HepG2 (cell line): Measurements from ENCODE around the gene CHL1. TPM values are rescaled to one million over a fixed set of nuclear protein-coding genes. Genes with fewer than 3 reads are reported as not detected.

Experiments
- CBX5 ChIP-seq: sonication (generic); formaldehyde crosslinking; IDR thresholded peaks from 2 replicates; pipeline ENCODE4 v1.4.0; 2020; ENCODE audit warnings: missing genetic modification reagents, borderline replicate concordance
- CEBPG ChIP-seq: IDR thresholded peaks from 2 replicates; pipeline ENCODE4 v1.6.1; 2016
- ETV6 ChIP-seq: sonication (generic); formaldehyde crosslinking; conservative IDR thresholded peaks from 2 replicates; pipeline ENCODE4 v1.4.0; 2020; ENCODE audit warnings: missing genetic modification reagents
- HCFC1 ChIP-seq: fragments of 150-350 bp; IDR thresholded peaks from 2 replicates; pipeline ENCODE4 v1.6.1; 2014; ENCODE audit warnings: low read depth, low read length
- HNF4A ChIP-seq: sonication (generic); formaldehyde crosslinking; IDR thresholded peaks from 2 replicates; pipeline ENCODE4 v1.4.0; 2020; ENCODE audit warnings: missing genetic modification reagents
- HOXA9 ChIP-seq: sonication (generic); formaldehyde crosslinking; IDR thresholded peaks from 2 replicates; pipeline ENCODE4 v1.8.1; 2022; ENCODE audit warnings: missing genetic modification reagents, mild to moderate bottlenecking, moderate library complexity, borderline replicate concordance
- KLF6 ChIP-seq: IDR thresholded peaks from 2 replicates; pipeline ENCODE4 v1.8.0; 2016; ENCODE audit warnings: missing biosample characterization, missing genetic modification reagents
- PAXIP1 ChIP-seq: sonication (generic); formaldehyde crosslinking; conservative IDR thresholded peaks from 2 replicates; pipeline ENCODE4 v1.4.0; 2020; ENCODE audit warnings: mild to moderate bottlenecking, missing genetic modification reagents, moderate library complexity
- POLR2A ChIP-seq, 2 experiments: IDR thresholded peaks; 2 replicates each; pipeline ENCODE4 v1.6.1; 2011; ENCODE audit warnings: low read depth in 2 of 2, low read length in 2 of 2, mild to moderate bottlenecking in 1 of 2, moderate library complexity in 1 of 2; ENCODE audit not compliant: insufficient read depth in 1 of 2
- RXRB ChIP-seq: IDR thresholded peaks from 2 replicates; pipeline ENCODE4 v1.6.1; 2016; ENCODE audit warnings: borderline replicate concordance, missing genetic modification reagents, missing compliant biosample characterization
- SOX5 ChIP-seq: IDR thresholded peaks from 2 replicates; pipeline ENCODE4 v1.6.1; 2016; ENCODE audit warnings: borderline replicate concordance
- TRIM24 ChIP-seq: sonication (generic); formaldehyde crosslinking; IDR thresholded peaks from 2 replicates; pipeline ENCODE4 v1.8.0; 2022; ENCODE audit warnings: mild to moderate bottlenecking, missing genetic modification reagents
- ZBTB38 ChIP-seq: sonication (generic); formaldehyde crosslinking; IDR thresholded peaks from 2 replicates; pipeline ENCODE4 v1.5.1; 2020; ENCODE audit warnings: mild to moderate bottlenecking, missing genetic modification reagents
- ZFP36L1 ChIP-seq: sonication (generic); formaldehyde crosslinking; IDR thresholded peaks from 2 replicates; pipeline ENCODE4 v1.8.0; 2022; ENCODE audit warnings: mild to moderate bottlenecking, missing genetic modification reagents, moderate library complexity
- ZFP90 ChIP-seq: sonication (generic); formaldehyde crosslinking; IDR thresholded peaks from 2 replicates; pipeline ENCODE4 v1.8.0; 2022; ENCODE audit warnings: missing genetic modification reagents, mild to moderate bottlenecking, inconsistent platforms, borderline replicate concordance
- ZNF121 ChIP-seq: sonication (generic); formaldehyde crosslinking; IDR thresholded peaks from 2 replicates; pipeline ENCODE4 v1.5.0; 2020; ENCODE audit warnings: mild to moderate bottlenecking, missing genetic modification reagents
- ZNF362 ChIP-seq: sonication (generic); formaldehyde crosslinking; IDR thresholded peaks from 2 replicates; pipeline ENCODE4 v1.4.0; 2020; ENCODE audit warnings: missing genetic modification reagents, mild to moderate bottlenecking, borderline replicate concordance
- ZNF431 ChIP-seq: sonication (generic); formaldehyde crosslinking; IDR thresholded peaks from 2 replicates; pipeline ENCODE4 v1.9.0; 2022; ENCODE audit warnings: missing genetic modification reagents, low read depth, mild to moderate bottlenecking, borderline replicate concordance
- ZNF652 ChIP-seq: IDR thresholded peaks from 2 replicates; pipeline ENCODE4 v1.6.1; 2016; ENCODE audit warnings: low read depth, borderline replicate concordance
- ZNF775 ChIP-seq: sonication (generic); formaldehyde crosslinking; IDR thresholded peaks from 2 replicates; pipeline ENCODE4 v1.4.0; 2020; ENCODE audit warnings: missing genetic modification reagents, mild to moderate bottlenecking, moderate library complexity, borderline replicate concordance
- ZNF784 ChIP-seq: sonication (generic); formaldehyde crosslinking; IDR thresholded peaks from 2 replicates; pipeline ENCODE4 v1.5.1; 2020; ENCODE audit warnings: missing genetic modification reagents, mild to moderate bottlenecking, borderline replicate concordance
- polyA plus RNA-seq, 8 experiments: library from polyadenylated mRNA; depleted of rRNA in 3 of 8; stranded (reverse) in 7 of 8; unstranded in 1 of 8; fragments of >200 nt; fragmentation: Illumina TruSeq in 4 of 8; extraction: Trizol in 4 of 8; gene quantifications; 2 replicates each; pipeline versions ENCODE4 v1.2.1 to v1.2.3, GENCODE V29; 2011 to 2016; ENCODE audit warnings: low read depth in 4 of 8, missing spikeins in 1 of 8, mixed read lengths in 1 of 8; ENCODE audit not compliant: insufficient read depth in 1 of 8
- total RNA-seq, 5 experiments: library from RNA; depleted of rRNA; stranded (reverse); fragments of >200 nt; fragmentation: Illumina TruSeq; extraction: Trizol; gene quantifications; 2 replicates each; pipeline ENCODE4 v1.2.3, GENCODE V29; 2016; ENCODE audit warnings: low read depth in 1 of 5
- TF ChIP-seq, protein P1 (sequence below): sonication (generic); formaldehyde crosslinking; IDR thresholded peaks from 2 replicates; pipeline ENCODE4 v1.8.0; 2022; ENCODE audit warnings: mild to moderate bottlenecking, missing genetic modification reagents, moderate library complexity
- TF ChIP-seq, protein P2 (sequence below): sonication (generic); formaldehyde crosslinking; IDR thresholded peaks from 2 replicates; pipeline ENCODE4 v1.4.0; 2020; ENCODE audit warnings: mild to moderate bottlenecking, missing genetic modification reagents
- TF ChIP-seq, protein P3 (sequence below): sonication (generic); formaldehyde crosslinking; IDR thresholded peaks from 2 replicates; pipeline ENCODE4 v1.4.0; 2020; ENCODE audit warnings: missing genetic modification reagents

Gene CHL1
- total and polyA plus RNA-seq, 2 of the 13 experiments (the other 11 are each of a cell fraction or from before 2014, with no cell fraction given) = not detected

- TF ChIP-seq ZNF784 (CRISPR knock-in tag) = no peak
- no peak for TF ChIP-seq TRIM24 (CRISPR knock-in tag)
- TF ChIP-seq CBX5 = no peak
- TF ChIP-seq HNF4A (CRISPR knock-in tag) = 0 out of 2 replicates have a peak, but pooled peaks have one; percentile 10
- no peak for TF ChIP-seq KLF6
- peak; percentile 74 for TF ChIP-seq ZNF652 (CRISPR knock-in tag)
- TF ChIP-seq POLR2A (IDR thresholded peaks at IDR 0.05; ENCODE audit: insufficient read depth in 1 of 2, low read depth in 2 of 2, low read length in 2 of 2) = no peak
- TF ChIP-seq ZBTB38 (CRISPR knock-in tag) = no peak
- TF ChIP-seq RXRB (CRISPR knock-in tag) = no peak
- no peak for TF ChIP-seq ZNF431 (CRISPR knock-in tag)
- 0 out of 2 replicates have a peak, but pooled peaks have one; percentile 17 for TF ChIP-seq CEBPG (CRISPR knock-in tag)
- TF ChIP-seq, protein P1, sequence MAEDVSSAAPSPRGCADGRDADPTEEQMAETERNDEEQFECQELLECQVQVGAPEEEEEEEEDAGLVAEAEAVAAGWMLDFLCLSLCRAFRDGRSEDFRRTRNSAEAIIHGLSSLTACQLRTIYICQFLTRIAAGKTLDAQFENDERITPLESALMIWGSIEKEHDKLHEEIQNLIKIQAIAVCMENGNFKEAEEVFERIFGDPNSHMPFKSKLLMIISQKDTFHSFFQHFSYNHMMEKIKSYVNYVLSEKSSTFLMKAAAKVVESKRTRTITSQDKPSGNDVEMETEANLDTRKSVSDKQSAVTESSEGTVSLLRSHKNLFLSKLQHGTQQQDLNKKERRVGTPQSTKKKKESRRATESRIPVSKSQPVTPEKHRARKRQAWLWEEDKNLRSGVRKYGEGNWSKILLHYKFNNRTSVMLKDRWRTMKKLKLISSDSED (CRISPR knock-in tag) = no peak
- TF ChIP-seq SOX5 (CRISPR knock-in tag) = peak; percentile 13; the same call in 1 of the 2 replicates
- TF ChIP-seq HCFC1 = no peak
- no peak for TF ChIP-seq HOXA9
- no peak for TF ChIP-seq ZFP36L1 (CRISPR knock-in tag)
- TF ChIP-seq, protein P2, sequence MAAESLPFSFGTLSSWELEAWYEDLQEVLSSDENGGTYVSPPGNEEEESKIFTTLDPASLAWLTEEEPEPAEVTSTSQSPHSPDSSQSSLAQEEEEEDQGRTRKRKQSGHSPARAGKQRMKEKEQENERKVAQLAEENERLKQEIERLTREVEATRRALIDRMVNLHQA (CRISPR knock-in tag) = no peak
- 0 out of 2 replicates have a peak, but pooled peaks have one; percentile 21 for TF ChIP-seq ZNF362 (CRISPR knock-in tag)
- no peak for TF ChIP-seq ETV6 (CRISPR knock-in tag)
- TF ChIP-seq PAXIP1 (CRISPR knock-in tag) = peak; percentile 24; the same call in 1 of the 2 replicates
- no peak for TF ChIP-seq ZNF775 (CRISPR knock-in tag)
- TF ChIP-seq ZFP90 (CRISPR knock-in tag) = no peak
- TF ChIP-seq, protein P3, sequence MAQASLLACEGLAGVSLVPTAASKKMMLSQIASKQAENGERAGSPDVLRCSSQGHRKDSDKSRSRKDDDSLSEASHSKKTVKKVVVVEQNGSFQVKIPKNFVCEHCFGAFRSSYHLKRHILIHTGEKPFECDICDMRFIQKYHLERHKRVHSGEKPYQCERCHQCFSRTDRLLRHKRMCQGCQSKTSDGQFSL = no peak
- TF ChIP-seq ZNF121 (CRISPR knock-in tag) = 0 out of 2 replicates have a peak, but pooled peaks have one; percentile 35
Observed at GRCh38 chr3:249587-250262, 53.2 kb downstream of the CHL1 start (continued).
